ENCODE data around the gene ZBTB7C. TPM values are rescaled to one million over a fixed set of nuclear protein-coding genes. Genes with fewer than 3 reads are reported as not detected.

The ZBTB7C gene
- total RNA-seq, 5 donors from 2014 or later (not counting 1 experiment from before 2014, with no cell fraction given), result 0.06 TPM; not detected in 4

DNA sequence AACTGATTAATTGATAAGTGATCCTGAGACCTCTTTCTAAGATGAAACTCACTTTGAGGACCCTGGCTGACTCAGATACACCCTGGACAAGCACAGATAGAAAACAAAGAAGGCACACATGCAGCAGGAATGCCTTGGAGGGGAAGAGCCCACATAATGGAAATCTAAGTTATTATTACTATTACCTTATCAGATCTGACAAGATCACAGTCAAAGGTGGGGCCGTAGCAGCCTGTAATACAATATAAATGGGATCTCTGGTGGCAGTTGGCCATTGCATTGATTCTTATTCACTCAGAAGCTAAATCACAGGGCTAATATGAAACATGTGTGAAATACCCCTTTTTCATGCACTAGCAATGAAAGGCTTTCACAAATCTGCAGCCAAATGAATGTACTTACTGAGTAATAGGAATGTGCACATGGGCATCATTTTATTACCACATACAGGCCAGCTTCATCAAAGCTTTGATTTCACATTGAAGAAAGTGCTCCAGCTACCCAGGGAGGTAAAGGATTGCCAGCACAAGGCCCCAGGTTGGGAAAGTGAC lies 84.0 kb downstream of the ZBTB7C start:
- Mint-ChIP-seq H3K27me3 (peaks cover 5 to 8% of the 10 kb centered on the region in 2 donors), H3K4me1 (no peaks in the 10 kb centered on the region), H3K4me3 (no peak overlapping the region), H3K27ac (no peak overlapping the region), H3K36me3 (no peaks in the 10 kb centered on the region), H3K9me3 (no peaks in the 10 kb centered on the region)
- H3K4me1 ChIP-seq (ENCODE audit: control insufficient read depth in 1 of 2, extremely low read depth in 1 of 2, insufficient read depth in 2 of 2, low read length in 2 of 2), result no peaks in the 10 kb centered on the region
- ChIA-PET POLR2A (no interaction called here), CTCF (no interaction called here)
- WGBS (ENCODE audit: insufficient coverage), result no CpG with 5 or more reads among the region's 1 CpG
- H3K36me3 ChIP-seq (ENCODE audit: control insufficient read depth in 2 of 2, extremely low read depth in 1 of 2, insufficient read depth in 1 of 2, low read length in 1 of 2), result no peaks in the 10 kb centered on the region
- no peak overlapping the region for H3K27ac ChIP-seq (ENCODE audit: low read length)
- DNase-seq, result no peak
- no peaks in the 10 kb centered on the region for H3K9me3 ChIP-seq
- no peak overlapping the region for H3K4me3 ChIP-seq (ENCODE audit: control insufficient read depth in 1 of 2, extremely low read depth in 1 of 2, low read length in 1 of 2)
- peaks cover 0 to 18% of the 10 kb centered on the region in 2 experiments for H3K27me3 ChIP-seq (replicated peaks in 1 of 2; ENCODE audit: control insufficient read depth in 2 of 2, extremely low read depth in 1 of 2, insufficient read depth in 2 of 2, low read length in 1 of 2)
- ATAC-seq (replicated peaks in 1 of 4), result no peak

DNA sequence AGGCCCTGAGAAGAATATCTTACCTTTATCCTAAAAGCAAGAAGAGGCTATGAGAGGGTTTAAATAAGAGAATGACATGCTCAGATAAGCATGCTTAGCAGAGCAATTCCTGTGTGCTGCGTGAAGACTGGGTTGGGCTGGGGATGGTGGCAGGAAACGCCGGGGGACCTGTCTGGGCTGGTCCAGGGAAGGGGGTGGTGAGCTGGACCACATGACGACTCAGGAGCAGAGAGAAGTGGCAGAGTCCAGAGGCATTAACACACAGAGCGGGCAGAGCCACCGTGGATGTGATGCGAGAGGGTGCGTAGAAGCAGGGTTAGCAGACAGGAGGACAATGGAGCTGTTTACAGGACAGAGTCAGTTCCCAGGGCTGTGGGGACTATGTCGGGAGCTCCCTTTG lies 84.5 kb downstream of the ZBTB7C start:
- H3K27me3 Mint-ChIP-seq, result peaks cover 9 to 13% of the 10 kb centered on the region in 2 donors
- ATAC-seq (replicated peaks in 1 of 4) (no peak), DNase-seq (no peak)
- Histone ChIP-seq H3K27me3 (replicated peaks in 1 of 2; ENCODE audit: control insufficient read depth in 2 of 2, extremely low read depth in 1 of 2, insufficient read depth in 2 of 2, low read length in 1 of 2) (peaks cover 0 to 18% of the 10 kb centered on the region in 2 experiments), H3K27ac (ENCODE audit: low read length) (no peak overlapping the region), H3K36me3 (ENCODE audit: control insufficient read depth in 2 of 2, extremely low read depth in 1 of 2, insufficient read depth in 1 of 2, low read length in 1 of 2) (no peaks in the 10 kb centered on the region), H3K9me3 (no peaks in the 10 kb centered on the region), H3K4me1 (ENCODE audit: control insufficient read depth in 1 of 2, extremely low read depth in 1 of 2, insufficient read depth in 2 of 2, low read length in 2 of 2) (no peaks in the 10 kb centered on the region), H3K4me3 (ENCODE audit: control insufficient read depth in 1 of 2, extremely low read depth in 1 of 2, low read length in 1 of 2) (no peak overlapping the region)
- peaks cover 0 to 5% (median 0%) of the 10 kb centered on the region in 3 donors for H3K4me1 Mint-ChIP-seq
- ChIA-PET POLR2A (no interaction called here), CTCF (no interaction called here)
- H3K4me3 Mint-ChIP-seq, result no peak overlapping the region
- WGBS (ENCODE audit: insufficient coverage), result 95% methylated on average over 8 of the region's 9 CpGs
- H3K36me3 Mint-ChIP-seq, result no peaks in the 10 kb centered on the region
- H3K27ac Mint-ChIP-seq, result no peak overlapping the region
- no peaks in the 10 kb centered on the region for H3K9me3 Mint-ChIP-seq

GRCh38 chr18:48323151-48323550 lies 86.0 kb downstream of the ZBTB7C start:
- no peaks in the 10 kb centered on the region for H3K9me3 ChIP-seq
- Mint-ChIP-seq H3K4me1 (peaks cover 0 to 6% (median 0%) of the 10 kb centered on the region in 3 donors), H3K36me3 (no peaks in the 10 kb centered on the region), H3K27ac (no peak overlapping the region), H3K9me3 (no peaks in the 10 kb centered on the region), H3K4me3 (no peak overlapping the region), H3K27me3 (peaks cover 9 to 22% of the 10 kb centered on the region in 2 donors)
- H3K4me3 ChIP-seq (ENCODE audit: control insufficient read depth in 1 of 2, extremely low read depth in 1 of 2, low read length in 1 of 2), result no peak overlapping the region
- peaks cover 0 to 19% of the 10 kb centered on the region in 2 experiments for H3K27me3 ChIP-seq (replicated peaks in 1 of 2; ENCODE audit: control insufficient read depth in 2 of 2, extremely low read depth in 1 of 2, insufficient read depth in 2 of 2, low read length in 1 of 2)
- ATAC-seq (replicated peaks in 1 of 4) (no peak), DNase-seq (no peak)
- H3K27ac ChIP-seq (ENCODE audit: low read length), result no peak overlapping the region
- ChIA-PET CTCF (no interaction called here), POLR2A (no interaction called here)
- 11% methylated on average over 1 of the region's 2 CpGs for WGBS (ENCODE audit: insufficient coverage)
- H3K36me3 ChIP-seq (ENCODE audit: control insufficient read depth in 2 of 2, extremely low read depth in 1 of 2, insufficient read depth in 1 of 2, low read length in 1 of 2), result no peaks in the 10 kb centered on the region
- no peaks in the 10 kb centered on the region for H3K4me1 ChIP-seq (ENCODE audit: control insufficient read depth in 1 of 2, extremely low read depth in 1 of 2, insufficient read depth in 2 of 2, low read length in 2 of 2)

- Histone ChIP-seq H3K27me3 (replicated peaks in 1 of 2; ENCODE audit: control insufficient read depth in 2 of 2, extremely low read depth in 1 of 2, insufficient read depth in 2 of 2, low read length in 1 of 2) (peaks cover 0 to 20% of the 10 kb centered on the region in 2 experiments), H3K36me3 (ENCODE audit: control insufficient read depth in 2 of 2, extremely low read depth in 1 of 2, insufficient read depth in 1 of 2, low read length in 1 of 2) (no peaks in the 10 kb centered on the region), H3K4me1 (ENCODE audit: control insufficient read depth in 1 of 2, extremely low read depth in 1 of 2, insufficient read depth in 2 of 2, low read length in 2 of 2) (no peaks in the 10 kb centered on the region), H3K27ac (ENCODE audit: low read length) (no peak overlapping the region), H3K4me3 (ENCODE audit: control insufficient read depth in 1 of 2, extremely low read depth in 1 of 2, low read length in 1 of 2) (no peak overlapping the region), H3K9me3 (no peaks in the 10 kb centered on the region)
- POLR2A ChIA-PET, result no interaction called here
- H3K4me1 Mint-ChIP-seq, result peaks cover 0 to 6% (median 0%) of the 10 kb centered on the region in 3 donors
- ATAC-seq (replicated peaks in 1 of 4) (no peak), DNase-seq (no peak)
- no peak overlapping the region for H3K27ac Mint-ChIP-seq
- CTCF ChIA-PET, result no interaction called here
- peaks cover 11 to 22% of the 10 kb centered on the region in 2 donors for H3K27me3 Mint-ChIP-seq
- no peaks in the 10 kb centered on the region for H3K9me3 Mint-ChIP-seq
- no CpG with 5 or more reads among the region's 7 CpGs for WGBS (ENCODE audit: insufficient coverage)
- H3K36me3 Mint-ChIP-seq, result no peaks in the 10 kb centered on the region
- H3K4me3 Mint-ChIP-seq, result no peak overlapping the region
These were observed 87.6 kb downstream of the ZBTB7C start for GRCh38 chr18:48321536-48321935.

DNA sequence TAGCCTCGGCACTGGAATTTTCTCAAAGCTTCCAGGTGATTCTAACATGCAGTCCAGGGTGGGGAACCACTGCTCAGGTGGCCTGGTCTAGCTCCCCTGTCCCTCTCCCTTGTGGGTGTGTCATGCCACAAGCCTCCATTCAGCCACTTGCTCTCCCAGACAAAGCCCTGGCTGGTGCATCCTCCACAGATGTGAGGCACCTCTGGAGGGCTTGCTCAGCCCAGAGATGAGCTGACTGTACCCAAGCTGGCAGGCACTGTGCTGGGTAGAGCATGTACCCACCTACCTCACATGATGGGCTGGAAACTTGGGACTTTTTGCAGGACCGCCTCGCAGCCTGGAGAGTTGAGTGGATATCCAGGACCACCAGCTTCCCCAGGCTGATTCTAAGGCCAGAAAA lies 88.1 kb downstream of the ZBTB7C start:
- Histone ChIP-seq H3K9me3 (no peaks in the 10 kb centered on the region), H3K27me3 (replicated peaks in 1 of 2; ENCODE audit: control insufficient read depth in 2 of 2, extremely low read depth in 1 of 2, insufficient read depth in 2 of 2, low read length in 1 of 2) (peaks cover 0 to 24% of the 10 kb centered on the region in 2 experiments), H3K4me1 (ENCODE audit: control insufficient read depth in 1 of 2, extremely low read depth in 1 of 2, insufficient read depth in 2 of 2, low read length in 2 of 2) (no peaks in the 10 kb centered on the region), H3K4me3 (ENCODE audit: control insufficient read depth in 1 of 2, extremely low read depth in 1 of 2, low read length in 1 of 2) (no peak overlapping the region), H3K27ac (ENCODE audit: low read length) (no peak overlapping the region), H3K36me3 (ENCODE audit: control insufficient read depth in 2 of 2, extremely low read depth in 1 of 2, insufficient read depth in 1 of 2, low read length in 1 of 2) (no peaks in the 10 kb centered on the region)
- WGBS (ENCODE audit: insufficient coverage), result 77% methylated on average over 3 of the region's 3 CpGs
- Mint-ChIP-seq H3K36me3 (no peaks in the 10 kb centered on the region), H3K4me3 (no peak overlapping the region), H3K9me3 (no peaks in the 10 kb centered on the region), H3K27me3 (peaks cover 12 to 22% of the 10 kb centered on the region in 2 donors), H3K4me1 (peaks cover 0 to 6% (median 0%) of the 10 kb centered on the region in 3 donors), H3K27ac (no peak overlapping the region)
- ChIA-PET POLR2A (no interaction called here), CTCF (no interaction called here)
- ATAC-seq (replicated peaks in 1 of 4) (no peak), DNase-seq (no peak)

- 24% methylated on average over 4 of the region's 4 CpGs for WGBS (ENCODE audit: insufficient coverage)
- no peak for DNase-seq
- H3K27ac ChIP-seq (ENCODE audit: low read length), result no peak overlapping the region
- ATAC-seq (replicated peaks in 1 of 4), result no peak
- no peak overlapping the region for H3K4me3 Mint-ChIP-seq
- H3K36me3 ChIP-seq (ENCODE audit: control insufficient read depth in 2 of 2, extremely low read depth in 1 of 2, insufficient read depth in 1 of 2, low read length in 1 of 2), result no peaks in the 10 kb centered on the region
- H3K9me3 Mint-ChIP-seq, result no peaks in the 10 kb centered on the region
- H3K4me3 ChIP-seq (ENCODE audit: control insufficient read depth in 1 of 2, extremely low read depth in 1 of 2, low read length in 1 of 2), result no peak overlapping the region
- peaks cover 0 to 28% of the 10 kb centered on the region in 2 experiments for H3K27me3 ChIP-seq (replicated peaks in 1 of 2; ENCODE audit: control insufficient read depth in 2 of 2, extremely low read depth in 1 of 2, insufficient read depth in 2 of 2, low read length in 1 of 2)
- no peak overlapping the region for H3K27ac Mint-ChIP-seq
- ChIA-PET CTCF (interaction anchor here in 1 of 2 donors (0.6 kb wide), 1 partner anchor 38 kb away, joined by 3 read pairs; no protein-coding TSS in a partner anchor), POLR2A (no interaction called here)
- H3K4me1 ChIP-seq (ENCODE audit: control insufficient read depth in 1 of 2, extremely low read depth in 1 of 2, insufficient read depth in 2 of 2, low read length in 2 of 2), result no peaks in the 10 kb centered on the region
- H3K27me3 Mint-ChIP-seq, result peaks cover 12 to 22% of the 10 kb centered on the region in 2 donors
- H3K36me3 Mint-ChIP-seq, result no peaks in the 10 kb centered on the region
- no peaks in the 10 kb centered on the region for H3K9me3 ChIP-seq
- peaks cover 0 to 6% (median 0%) of the 10 kb centered on the region in 3 donors for H3K4me1 Mint-ChIP-seq
These were observed 88.6 kb downstream of the ZBTB7C start for GRCh38 chr18:48320639-48320945.
